K562 (cell line): ENCODE results near the gene PACSIN1. TPM values are rescaled to one million over a fixed set of nuclear protein-coding genes. Genes with fewer than 3 reads are reported as not detected.

Experiments
- ATAC-seq: fragments of 200-7000 bp; cut with Tn5 transposase; 3 replicates; pipeline ENCODE4 v1.9.1; 2020; ENCODE audit warnings: moderate library complexity
- BruUV-seq: library from RNA; stranded (reverse); fragments of 400-500 nt; replicated peaks from 2 replicates; lab custom pipeline; 2021; lab: Mats Ljungman, UMichigan
- CTCF ChIA-PET: fragments of 300-600 bp; formaldehyde crosslinking; extraction: SDS; loops from one replicate; lab custom pipeline; 2021; ENCODE audit warnings: low intra/inter-chr PET ratio; lab: Yijun Ruan, JAX
- POLR2A ChIA-PET: fragments of 300-600, 350-650 bp; sonication (Branson Sonifier 250); formaldehyde crosslinking; extraction: SDS; loops from one replicate; lab custom pipeline; 2021; ENCODE audit warnings: antibody characterized with exemption, inconsistent platforms; lab: Yijun Ruan, JAX
- DNase-seq, 4 experiments: peaks; one replicate each; pipeline versions ENCODE4 v3.0.0 to v3.0.0-alpha.2; 2011 to 2018; ENCODE audit warnings: low spot score in 3 of 4, mixed read lengths in 3 of 4; ENCODE audit errors: extremely low read depth in 1 of 4
- FAIRE-seq: peaks from 2 replicates; lab custom pipeline; 2011; peaks lifted over from hg19 to GRCh38; lab: Jason Lieb, UNC
- H2AFZ ChIP-seq: 2 replicates; pipeline ENCODE4 v1.6.0; 2011; ENCODE audit warnings: low read depth, low read length, control low read depth, inconsistent platforms
- H3K27ac ChIP-seq: fragments of 200-600 bp; 3 replicates; pipeline ENCODE4 v1.8.0; 2011; ENCODE audit warnings: low read depth, mild to moderate bottlenecking, control low read depth, inconsistent platforms, low read length, moderate library complexity, mixed read lengths; ENCODE audit errors: extremely low read depth
- H3K27me3 ChIP-seq, 2 experiments: fragments of 300-600 bp in 1 of 2; 2 replicates in 1 of 2; 3 replicates in 1 of 2; pipeline versions ENCODE4 v1.6.0 to v1.8.0; 2011; ENCODE audit warnings: inconsistent platforms in 2 of 2, low read length in 2 of 2, mild to moderate bottlenecking in 1 of 2, mixed read lengths in 1 of 2, moderate library complexity in 1 of 2; ENCODE audit not compliant: control insufficient read depth in 2 of 2, insufficient read depth in 2 of 2
- H3K36me3 ChIP-seq: fragments of 300-600 bp; 3 replicates; pipeline ENCODE4 v1.8.0; 2011; ENCODE audit warnings: mild to moderate bottlenecking, low read length, inconsistent platforms; ENCODE audit not compliant: control insufficient read depth, insufficient read depth
- H3K4me1 ChIP-seq, 2 experiments: fragments of 200-600 bp in 1 of 2; replicated peaks in 1 of 2; 2 replicates in 1 of 2; 3 replicates in 1 of 2; pipeline versions ENCODE4 v1.5.1 to v1.8.0; 2011; ENCODE audit warnings: inconsistent platforms in 2 of 2, low read length in 2 of 2, mild to moderate bottlenecking in 1 of 2, mixed read lengths in 1 of 2, moderate library complexity in 1 of 2; ENCODE audit not compliant: control insufficient read depth in 2 of 2, insufficient read depth in 2 of 2
- H3K4me2 ChIP-seq: 2 replicates; pipeline ENCODE4 v1.6.1; 2011; ENCODE audit warnings: low read length, control low read depth, inconsistent platforms, mixed read lengths; ENCODE audit not compliant: insufficient read depth
- H3K4me3 ChIP-seq: fragments of 200-600 bp; sonication (generic), shearing (Covaris generic); 2 replicates; pipeline ENCODE4 v1.5.1; 2016; ENCODE audit warnings: control low read depth, inconsistent platforms
- H3K79me2 ChIP-seq: fragments of 200-600 bp; 3 replicates; pipeline ENCODE4 v1.8.0; 2011; ENCODE audit warnings: low read length, inconsistent platforms; ENCODE audit not compliant: control insufficient read depth, insufficient read depth
- H3K9ac ChIP-seq, 2 experiments: 2 replicates each; pipeline versions ENCODE4 v1.6.0 to v1.6.1; 2011; ENCODE audit warnings: low read depth in 2 of 2, low read length in 2 of 2, control low read depth in 1 of 2, inconsistent platforms in 1 of 2, mild to moderate bottlenecking in 1 of 2, mixed read lengths in 1 of 2; ENCODE audit not compliant: insufficient read depth in 1 of 2
- H3K9me1 ChIP-seq: one replicate; pipeline ENCODE4 v1.6.0; 2011; ENCODE audit warnings: inconsistent platforms, mild to moderate bottlenecking, low read length, moderate library complexity; ENCODE audit not compliant: control insufficient read depth, insufficient read depth
- H3K9me3 ChIP-seq: replicated peaks from 2 replicates; pipeline ENCODE4 v1.5.1; 2011; ENCODE audit warnings: low read depth, low read length, inconsistent platforms; ENCODE audit not compliant: control insufficient read depth, insufficient read depth
- H4K20me1 ChIP-seq: replicated peaks from 2 replicates; pipeline ENCODE4 v1.6.1; 2011; ENCODE audit warnings: low read length, inconsistent platforms, mixed read lengths; ENCODE audit not compliant: control insufficient read depth, insufficient read depth
- BDP1 ChIP-seq: IDR thresholded peaks from 3 replicates; pipeline ENCODE4 v1.6.1; 2011; ENCODE audit not compliant: insufficient read length, insufficient read depth
- DLX4 ChIP-seq: fragments of 250-450 bp; sonication (Bioruptor Pico); IDR thresholded peaks from 2 replicates; pipeline ENCODE4 v1.6.1; 2021; ENCODE audit warnings: mild to moderate bottlenecking
- ELF4 ChIP-seq: fragments of 450-650 bp; formaldehyde crosslinking; IDR thresholded peaks from 2 replicates; pipeline ENCODE4 v1.4.0; 2022; ENCODE audit warnings: missing genetic modification characterization
- HDAC3 ChIP-seq: fragments of 450-650 bp; IDR thresholded peaks from 2 replicates; pipeline ENCODE4 v1.6.1; 2018; ENCODE audit warnings: borderline replicate concordance, mild to moderate bottlenecking, moderate library complexity; ENCODE audit not compliant: partially characterized antibody
- RBM25 ChIP-seq: fragments of 200-400 bp; formaldehyde crosslinking; IDR thresholded peaks from 2 replicates; pipeline ENCODE4 v1.6.1; 2018; ENCODE audit warnings: low read length, low read depth, moderate library complexity; ENCODE audit not compliant: severe bottlenecking
- TFAP4 ChIP-seq: sonication (generic); formaldehyde crosslinking; IDR thresholded peaks from 2 replicates; pipeline ENCODE4 v1.8.0; 2022; ENCODE audit warnings: missing genetic modification reagents, mild to moderate bottlenecking, moderate library complexity, borderline replicate concordance
- ZNF274 ChIP-seq: IDR thresholded peaks from 2 replicates; pipeline ENCODE4 v1.6.1; 2011; ENCODE audit warnings: low read depth, mild to moderate bottlenecking, low read length, moderate library complexity, borderline replicate concordance
- WGBS: fragments of 100-300 bp; shearing (Covaris generic); methylation state at CpG from one replicate; pipeline ENCODE4 v1.1.6; 2016; ENCODE audit warnings: low coverage, mixed read lengths; ENCODE audit not compliant: insufficient coverage; ENCODE audit errors: missing lambda C conversion rate; 5-methylcytosine and 5-hydroxymethylcytosine counted together
- in situ Hi-C: fragments of 300-500 bp; cut with MboI; formaldehyde crosslinking; loops from 4 replicates; pipeline ENCODE4 v1.15.0; 2018; ENCODE audit warnings: inconsistent platforms, mixed read lengths
- intact Hi-C: fragments of 100-400 bp; cut with micrococcal nuclease; formaldehyde crosslinking; loops from 2 replicates; pipeline ENCODE4 v1.14.2; 2022
- polyA plus RNA-seq, 8 experiments: library from polyadenylated mRNA; depleted of rRNA in 4 of 8; stranded (reverse) in 5 of 8; unstranded in 3 of 8; fragments of >200 nt; fragmentation: Nextera tagmentation in 2 of 8; fragmentation: Illumina TruSeq in 1 of 8; extraction: Ambion mirVana in 2 of 8; extraction: Trizol in 1 of 8; gene quantifications; 2 replicates each; pipeline versions ENCODE4 v1.2.1 to v1.2.3, GENCODE V29; 2011 to 2014; ENCODE audit warnings: inconsistent platforms in 1 of 8, missing spikeins in 1 of 8
- total RNA-seq, 7 experiments: library from RNA; depleted of rRNA in 6 of 7; stranded (reverse); fragments of >200 nt in 6 of 7; fragmentation: Illumina TruSeq in 2 of 7; extraction: Trizol in 2 of 7; gene quantifications; 2 replicates each; pipeline versions ENCODE4 v1.2.1 to v1.2.3, GENCODE V29; 2011 to 2021; ENCODE audit warnings: low replicate concordance in 1 of 7

The PACSIN1 gene
- total and polyA plus RNA-seq, 9 of the 15 experiments (the other 6 are each of a cell fraction or from before 2014, with no cell fraction given): 0.01 to 1.7 (median 0.45) TPM

GRCh38 chr6:34524971-34525370 lies 59.1 kb downstream of the PACSIN1 start:
- in situ Hi-C loops: loop anchor here (5.0 kb wide), 1 partner anchor 82 kb away; no protein-coding TSS in a partner anchor
- Histone ChIP-seq H3K9ac (0 out of 4 replicates have a peak overlapping the region, but pooled peaks of 1 of the 2 experiments have one; percentile 71), H3K27me3 (no peaks in the 10 kb centered on the region), H3K9me1 (no peaks in the 10 kb centered on the region), H3K36me3 (no peaks in the 10 kb centered on the region), H3K4me3 (no peak overlapping the region), H3K79me2 (no peaks in the 10 kb centered on the region), H3K9me3 (no peaks in the 10 kb centered on the region), H3K27ac (no peak overlapping the region), H2AFZ (peak overlapping the region; percentile 42), H4K20me1 (no peaks in the 10 kb centered on the region), H3K4me1 (peaks cover 19 to 39% of the 10 kb centered on the region in 2 experiments), H3K4me2 (no peak overlapping the region)
- WGBS: 63% methylated on average over 5 of the region's 5 CpGs
- BruUV-seq: no TSS peak
- CTCF ChIA-PET: no interaction called here
- TF ChIP-seq RBM25: no peak
- DNase-seq (no peak), FAIRE-seq (no peak), ATAC-seq (no peak)
- POLR2A ChIA-PET: interaction anchor here (0.7 to 2.4 kb wide), 5 partner anchors 8 to 85 kb away, joined by 3 to 8 read pairs (median 3); no protein-coding TSS in a partner anchor
- intact Hi-C loops: no loop called here

DNA sequence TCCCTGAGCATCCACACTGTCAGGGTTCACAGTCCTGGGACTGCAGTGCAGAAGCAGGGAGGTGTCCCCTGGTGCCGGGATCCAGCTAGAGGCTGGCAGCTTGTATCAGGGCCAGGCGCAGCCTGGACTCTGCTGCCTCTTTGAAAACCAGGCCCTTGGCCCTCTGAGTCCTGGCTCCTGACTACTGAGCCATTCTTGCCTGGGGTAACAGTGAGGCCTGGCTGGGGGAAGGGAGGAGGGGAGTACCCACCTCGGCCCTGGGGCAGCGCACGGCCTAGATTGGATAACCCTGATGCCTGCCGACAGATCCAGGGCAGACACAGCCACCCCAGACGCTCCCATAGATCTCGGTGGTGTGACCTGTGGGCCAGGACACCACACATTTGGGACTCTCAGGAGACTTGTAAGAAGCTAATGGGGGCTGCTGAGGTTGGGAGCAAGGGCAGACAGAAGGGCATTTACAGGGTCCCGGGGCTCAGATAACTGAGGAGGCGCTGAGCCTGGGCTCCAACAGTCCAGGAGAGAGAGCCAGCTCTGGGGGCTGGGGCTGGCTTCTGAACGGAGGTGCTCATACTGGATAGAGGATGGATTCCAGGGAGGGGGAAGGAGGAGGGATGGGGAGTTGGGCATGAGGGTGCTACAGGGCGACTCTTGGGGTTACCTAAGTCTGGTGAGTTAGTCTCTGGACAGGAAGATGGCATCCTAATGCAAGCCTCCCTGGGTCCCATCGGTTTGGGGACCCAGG lies 59.7 kb downstream of the PACSIN1 start:
- in situ Hi-C loops: loop anchor here (5.0 kb wide), 1 partner anchor 82 kb away; no protein-coding TSS in a partner anchor
- H3K27me3 ChIP-seq: no peaks in the 10 kb centered on the region
- POLR2A ChIA-PET: interaction anchor here (0.5 to 2.4 kb wide), 10 partner anchors 8 to 157 kb away, joined by 3 to 8 read pairs (median 3); no protein-coding TSS in a partner anchor
- H3K36me3 ChIP-seq: no peaks in the 10 kb centered on the region
- DNase-seq: no peak
- H2AFZ ChIP-seq: peak overlapping the region; percentile 86; the same call in 1 of the 2 replicates
- no peak overlapping the region for H3K4me2 ChIP-seq
- ATAC-seq: no peak
- no peaks in the 10 kb centered on the region for H4K20me1 ChIP-seq
- H3K4me3 ChIP-seq: no peak overlapping the region
- intact Hi-C loops: no loop called here
- BruUV-seq: no TSS peak
- no peak for FAIRE-seq
- CTCF ChIA-PET: interaction anchor here (2.1 kb wide), 1 partner anchor 35 kb away, joined by 8 read pairs; no protein-coding TSS in a partner anchor
- 79% methylated on average over 13 of the region's 13 CpGs for WGBS
- no peaks in the 10 kb centered on the region for H3K79me2 ChIP-seq
- H3K4me1 ChIP-seq: peaks cover 19 to 45% of the 10 kb centered on the region in 2 experiments
- H3K9me1 ChIP-seq: no peaks in the 10 kb centered on the region
- TF ChIP-seq BDP1 (no peak), HDAC3 (no peak), ZNF274 (no peak), TFAP4 (CRISPR knock-in tag) (peak; percentile 25; the same call in 1 of the 2 replicates), DLX4 (CRISPR knock-in tag) (no peak), ELF4 (CRISPR knock-in tag) (no peak)
- TF ChIP-seq, all 486 proteins: peak for 1
- H3K9ac ChIP-seq: peak overlapping the region in 1 of 2 experiments; percentile 91; a peak in 2 of 4 replicates
- no peak overlapping the region for H3K27ac ChIP-seq
- H3K9me3 ChIP-seq: no peaks in the 10 kb centered on the region
